HG03097 (cell line): Measurements from ENCODE around the gene ECM2.

Source experiments
- ATAC-seq: cut with Tn5 transposase; IDR thresholded peaks from one replicate; pipeline ENCODE4 v1.9.1; 2021; ENCODE audit not compliant: unreplicated experiment, low FRiP score

ECM2 gene

DNA sequence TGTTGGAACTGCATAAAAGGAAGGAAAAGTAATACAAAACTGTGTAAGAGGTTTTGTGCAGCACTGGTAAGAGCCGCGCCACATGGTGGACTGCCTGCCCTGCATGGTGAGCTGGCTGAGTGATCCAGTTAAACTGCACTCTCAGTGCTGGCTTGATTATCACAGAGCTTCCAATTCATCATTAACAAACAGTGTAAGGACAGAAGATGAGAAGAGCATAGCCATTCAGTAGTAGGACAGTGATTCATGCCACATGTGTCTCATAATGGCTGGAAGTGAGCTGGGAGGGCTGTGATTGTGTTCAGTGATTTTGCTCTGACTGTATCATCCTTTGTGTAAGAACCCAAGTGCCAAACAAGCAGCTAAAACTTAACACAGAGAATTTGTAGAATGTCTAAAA, 67.6 kb downstream of the ECM2 start:
- no peak for ATAC-seq

- no peak for ATAC-seq
These were observed 68.3 kb downstream of the ECM2 start for GRCh38 chr9:92467511-92467910.

DNA sequence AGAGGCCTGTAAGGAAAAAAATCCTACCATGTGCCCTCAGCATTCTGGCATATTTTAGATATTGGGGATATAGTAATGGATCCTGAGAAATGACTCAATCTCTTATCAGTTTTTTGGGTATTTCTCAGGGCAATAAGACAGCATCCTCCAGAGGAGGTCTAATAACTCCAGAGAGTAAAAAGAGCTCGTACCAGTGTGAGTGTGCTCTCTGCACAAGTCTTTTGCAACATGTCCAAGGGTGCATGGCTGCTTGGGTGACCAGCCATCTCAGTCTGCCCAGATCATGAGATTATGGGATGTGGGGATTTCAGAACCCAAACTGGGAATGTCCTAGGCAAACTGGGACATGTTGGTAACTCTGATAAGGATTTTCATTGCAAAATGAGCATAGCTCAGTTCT, 68.7 kb downstream of the ECM2 start:
- no peak for ATAC-seq

GRCh38 chr9:92463984-92464383, 71.8 kb downstream of the ECM2 start:
- ATAC-seq = no peak

DNA sequence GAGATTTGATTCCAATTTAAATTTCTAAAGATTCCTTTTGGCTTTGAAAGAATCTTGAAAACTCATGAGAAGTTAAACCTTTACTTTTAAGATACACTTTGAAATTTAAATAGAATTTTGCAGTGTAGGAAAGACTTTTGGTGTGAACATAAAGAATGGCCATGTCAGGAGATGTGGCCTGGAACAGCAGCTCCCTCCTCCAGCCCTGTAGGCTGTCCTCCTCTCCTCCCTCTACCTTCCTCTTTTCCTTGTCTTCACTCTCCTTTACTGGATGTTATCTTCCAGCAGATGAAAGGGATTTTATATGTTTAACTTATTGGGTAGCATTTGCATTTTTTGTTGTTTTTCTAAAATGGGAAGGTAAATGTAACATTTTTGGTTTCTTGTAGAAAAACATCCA, 72.4 kb downstream of the ECM2 start:
- ATAC-seq = no peak

DNA sequence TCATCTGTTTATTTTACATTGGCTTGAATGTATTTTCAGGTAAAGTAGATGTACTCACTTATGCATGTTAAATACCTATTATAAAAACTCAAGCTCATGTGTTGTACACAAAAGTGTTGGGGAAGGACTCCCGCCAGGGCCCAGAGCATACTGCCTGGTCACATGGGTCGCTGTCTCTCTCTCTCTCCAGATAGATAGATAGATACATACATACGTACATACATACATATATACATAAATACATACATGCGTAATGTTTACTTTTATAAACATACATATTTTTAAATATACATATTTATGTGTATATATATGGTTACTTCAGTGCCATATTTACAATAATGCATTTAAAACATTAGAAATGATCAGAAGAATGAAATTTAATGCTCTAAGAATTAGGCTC, 78.2 kb downstream of the ECM2 start:
- no peak for ATAC-seq

- ATAC-seq = no peak
These were observed 80.6 kb downstream of the ECM2 start for GRCh38 chr9:92455217-92455616.

DNA sequence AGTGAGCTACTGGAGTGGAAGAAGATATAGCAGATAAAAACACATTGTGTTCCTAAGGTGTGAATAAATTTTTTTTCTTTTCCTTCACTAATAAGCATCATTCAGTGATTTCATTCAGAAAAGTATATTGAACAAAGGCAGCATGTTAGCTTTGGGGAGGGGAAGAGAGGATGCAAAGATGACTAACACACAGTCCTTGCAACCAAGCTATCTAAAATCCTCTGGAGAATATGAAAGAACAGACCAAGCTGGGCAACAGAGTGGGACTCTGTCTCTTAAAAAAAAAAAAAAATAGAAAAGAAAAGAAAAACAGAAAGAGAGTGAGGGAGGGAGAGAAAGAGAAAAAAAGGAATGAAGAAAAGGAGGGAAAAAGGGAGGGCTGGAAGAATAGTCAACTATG, 89.3 kb downstream of the ECM2 start:
- ATAC-seq = no peak
